H1 (cell line): ENCODE measurements around the gene AMN. TPM values are rescaled to one million over a fixed set of nuclear protein-coding genes. Genes with fewer than 3 reads are reported as not detected.

Experiments used
- CTCF ChIA-PET: fragments of 300-600 bp; sonication (Branson Sonifier 250); formaldehyde crosslinking; loops from one replicate; lab custom pipeline; 2021; ENCODE audit not compliant: partially characterized antibody; lab: Charles Lee
- POLR2A ChIA-PET: fragments of 300-600 bp; sonication (Branson Sonifier 250); formaldehyde crosslinking; loops from one replicate; lab custom pipeline; 2021; ENCODE audit warnings: inconsistent platforms; ENCODE audit not compliant: partially characterized antibody; lab: Charles Lee
- DNase-seq, 2 experiments: peaks; one replicate each; pipeline versions ENCODE4 v3.0.0 to v3.0.0-alpha.2; 2010 to 2022; ENCODE audit warnings: low spot score in 2 of 2, low read depth in 1 of 2, mixed read lengths in 1 of 2
- FAIRE-seq: peaks from 2 replicates; lab custom pipeline; 2011; peaks lifted over from hg19 to GRCh38; lab: Jason Lieb, UNC
- H2AFZ ChIP-seq: 2 replicates; pipeline ENCODE4 v1.8.1; 2012; ENCODE audit warnings: low read length, inconsistent platforms
- H2AK5ac ChIP-seq: 2 replicates; pipeline ENCODE4 v1.6.1; 2013; ENCODE audit warnings: low read depth, low read length
- H2BK120ac ChIP-seq: replicated peaks from 2 replicates; pipeline ENCODE3; 2013; ENCODE audit warnings: low read depth, low read length, inconsistent platforms
- H2BK12ac ChIP-seq: 2 replicates; pipeline ENCODE4 v1.6.1; 2013; ENCODE audit warnings: low read depth, low read length
- H2BK15ac ChIP-seq: 2 replicates; pipeline ENCODE4 v1.6.1; 2013; ENCODE audit warnings: low read length
- H2BK20ac ChIP-seq: 2 replicates; pipeline ENCODE4 v1.6.1; 2013; ENCODE audit warnings: low read length
- H2BK5ac ChIP-seq: 2 replicates; pipeline ENCODE4 v1.6.1; 2013; ENCODE audit warnings: low read depth, low read length
- H3K14ac ChIP-seq: 2 replicates; pipeline ENCODE4 v1.6.1; 2013; ENCODE audit warnings: inconsistent platforms; ENCODE audit not compliant: insufficient read length
- H3K18ac ChIP-seq: 2 replicates; pipeline ENCODE4 v1.6.1; 2013; ENCODE audit warnings: low read length; ENCODE audit errors: extremely low read depth
- H3K23ac ChIP-seq: 2 replicates; pipeline ENCODE4 v1.6.1; 2013; ENCODE audit warnings: inconsistent platforms; ENCODE audit not compliant: insufficient read length
- H3K23me2 ChIP-seq: 2 replicates; pipeline ENCODE4 v1.6.1; 2013; ENCODE audit warnings: low read depth, low read length
- H3K27ac ChIP-seq: 2 replicates; pipeline ENCODE4 v1.6.1; 2011; ENCODE audit warnings: low read depth, low read length, inconsistent platforms
- H3K27me3 ChIP-seq, 4 experiments: replicated peaks in 1 of 4; 1 replicate in 1 of 4; 2 replicates in 3 of 4; pipeline versions ENCODE4 v1.6.1 to v1.8.1; 2011 to 2013; ENCODE audit warnings: low read length in 3 of 4, mild to moderate bottlenecking in 3 of 4, inconsistent platforms in 2 of 4, mixed read lengths in 2 of 4, moderate library complexity in 1 of 4; ENCODE audit not compliant: control insufficient read depth in 3 of 4, insufficient read depth in 3 of 4; ENCODE audit errors: extremely low read depth in 1 of 4
- H3K36me3 ChIP-seq, 4 experiments: 2 replicates each; pipeline versions ENCODE4 v1.6.1 to v1.8.1; 2011 to 2013; ENCODE audit warnings: mild to moderate bottlenecking in 4 of 4, low read length in 3 of 4, moderate library complexity in 2 of 4, control low read depth in 1 of 4, inconsistent platforms in 1 of 4; ENCODE audit not compliant: insufficient read depth in 4 of 4, control insufficient read depth in 2 of 4
- H3K4ac ChIP-seq: replicated peaks from 2 replicates; pipeline ENCODE3; 2013; ENCODE audit warnings: low read length, low read depth, mixed read lengths, inconsistent platforms; ENCODE audit not compliant: insufficient read length
- H3K4me1 ChIP-seq, 4 experiments: replicated peaks in 1 of 4; 1 replicate in 1 of 4; 2 replicates in 3 of 4; pipeline versions ENCODE4 v1.6.1 to v1.8.1; 2011 to 2013; ENCODE audit warnings: low read length in 3 of 4, inconsistent platforms in 2 of 4, mixed read lengths in 1 of 4; ENCODE audit not compliant: insufficient read depth in 4 of 4, control insufficient read depth in 3 of 4
- H3K4me2 ChIP-seq, 2 experiments: 2 replicates each; pipeline versions ENCODE4 v1.6.1 to v1.8.1; 2011 to 2013; ENCODE audit warnings: low read depth in 2 of 2, low read length in 2 of 2, control low read depth in 1 of 2, inconsistent platforms in 1 of 2, mild to moderate bottlenecking in 1 of 2; ENCODE audit not compliant: insufficient read depth in 1 of 2
- H3K4me3 ChIP-seq, 4 experiments: fragments of 200-600, 300-600 bp in 1 of 4; sonication (generic), shearing (Covaris generic), sonication (Bioruptor Twin) in 1 of 4; 2 replicates each; pipeline versions ENCODE4 v1.5.1 to v1.8.1; 2011 to 2016; ENCODE audit warnings: low read length in 4 of 4, low read depth in 3 of 4, control low read depth in 2 of 4, inconsistent platforms in 2 of 4, mild to moderate bottlenecking in 2 of 4, mixed read lengths in 1 of 4, moderate library complexity in 1 of 4; ENCODE audit not compliant: insufficient read depth in 2 of 4; ENCODE audit errors: extremely low read depth in 1 of 4
- H3K56ac ChIP-seq: replicated peaks from 2 replicates; pipeline ENCODE3; 2013; ENCODE audit warnings: low read depth, mild to moderate bottlenecking, mixed read lengths, low read length, inconsistent platforms; ENCODE audit not compliant: insufficient read length
- H3K79me1 ChIP-seq: 2 replicates; pipeline ENCODE4 v1.6.1; 2013; ENCODE audit warnings: low read depth, low read length, control low read depth
- H3K79me2 ChIP-seq, 2 experiments: 2 replicates each; pipeline versions ENCODE4 v1.6.1 to v1.8.1; 2012 to 2013; ENCODE audit warnings: low read length in 2 of 2, mild to moderate bottlenecking in 2 of 2, inconsistent platforms in 1 of 2; ENCODE audit not compliant: insufficient read depth in 2 of 2, control insufficient read depth in 1 of 2
- H3K9ac ChIP-seq, 4 experiments: replicated peaks in 1 of 4; 1 replicate in 1 of 4; 2 replicates in 3 of 4; pipeline versions ENCODE4 v1.6.1 to v1.8.1; 2011 to 2013; ENCODE audit warnings: low read depth in 3 of 4, low read length in 3 of 4, control low read depth in 2 of 4, mild to moderate bottlenecking in 2 of 4, moderate library complexity in 2 of 4, inconsistent platforms in 1 of 4; ENCODE audit errors: extremely low read depth in 1 of 4
- H3K9me3 ChIP-seq, 2 experiments: 2 replicates each; pipeline versions ENCODE4 v1.6.1 to v1.8.1; 2012 to 2013; ENCODE audit warnings: mild to moderate bottlenecking in 2 of 2, moderate library complexity in 2 of 2, control low read depth in 1 of 2, inconsistent platforms in 1 of 2, low read depth in 1 of 2, low read length in 1 of 2, mixed read lengths in 1 of 2; ENCODE audit not compliant: insufficient read depth in 2 of 2
- H4K20me1 ChIP-seq, 2 experiments: replicated peaks in 1 of 2; 2 replicates each; pipeline versions ENCODE3 to v1.8.1; 2011 to 2013; ENCODE audit warnings: inconsistent platforms in 2 of 2, low read length in 2 of 2, mild to moderate bottlenecking in 1 of 2; ENCODE audit not compliant: insufficient read depth in 2 of 2, control insufficient read depth in 1 of 2
- H4K5ac ChIP-seq: 2 replicates; pipeline ENCODE4 v1.6.1; 2013; ENCODE audit warnings: low read length, low read depth, mixed read lengths, inconsistent platforms; ENCODE audit not compliant: insufficient read length
- H4K8ac ChIP-seq: 2 replicates; pipeline ENCODE4 v1.8.0; 2013; ENCODE audit warnings: mild to moderate bottlenecking, moderate library complexity, low read length, inconsistent platforms; ENCODE audit not compliant: insufficient read depth; ENCODE audit errors: extremely low read depth
- H4K91ac ChIP-seq: replicated peaks from 2 replicates; pipeline ENCODE3; 2013; ENCODE audit warnings: low read length, mixed read lengths, inconsistent platforms; ENCODE audit not compliant: insufficient read length
- E2F6 ChIP-seq: IDR thresholded peaks from 2 replicates; pipeline ENCODE4 v1.6.1; 2012; ENCODE audit warnings: inconsistent platforms
- KDM5A ChIP-seq: fragments of 200-600 bp; IDR thresholded peaks from 2 replicates; pipeline ENCODE4 v1.7.1; 2012; ENCODE audit warnings: mild to moderate bottlenecking, low read length, inconsistent platforms, mixed read lengths
- PHF8 ChIP-seq: fragments of 200-600 bp; sonication (generic); conservative IDR thresholded peaks from 2 replicates; pipeline ENCODE4 v1.7.1; 2012; ENCODE audit warnings: low read depth, mild to moderate bottlenecking, inconsistent platforms, low read length, moderate library complexity
- RBBP5 ChIP-seq: IDR thresholded peaks from 2 replicates; pipeline ENCODE4 v1.7.1; 2012; ENCODE audit warnings: low read depth, mild to moderate bottlenecking, inconsistent platforms, low read length, moderate library complexity, borderline replicate concordance
- RFX5 ChIP-seq: IDR thresholded peaks from 2 replicates; pipeline ENCODE4 v1.6.1; 2011; ENCODE audit warnings: low read depth, low read length, improper control_type of control experiment, borderline replicate concordance
- SP1 ChIP-seq: IDR thresholded peaks from 2 replicates; pipeline ENCODE4 v1.6.1; 2011; ENCODE audit warnings: low read depth, low read length
- TCF12 ChIP-seq: IDR thresholded peaks from 2 replicates; pipeline ENCODE4 v1.6.1; 2011; ENCODE audit warnings: low read depth, mild to moderate bottlenecking, low read length
- WGBS, 2 experiments: shearing (Covaris generic) in 1 of 2; methylation state at CpG; one replicate each; pipeline versions ENCODE4 v1.1.6 to v1.1.7; 2013 to 2015; ENCODE audit warnings: low lambda C conversion rate in 2 of 2, mixed read lengths in 2 of 2, inconsistent platforms in 1 of 2, low coverage in 1 of 2, missing lambda C conversion rate in 1 of 2; ENCODE audit not compliant: insufficient replicate concordance in 2 of 2, insufficient coverage in 1 of 2, insufficient read length in 1 of 2; ENCODE audit errors: extremely low coverage in 1 of 2, missing lambda C conversion rate in 1 of 2; 5-methylcytosine and 5-hydroxymethylcytosine counted together
- polyA plus RNA-seq, 7 experiments: library from polyadenylated mRNA; depleted of rRNA in 3 of 7; stranded (reverse) in 5 of 7; unstranded in 2 of 7; fragments of >200 nt in 5 of 7; fragments of 200-250 nt in 2 of 7; gene quantifications; 1 replicate in 5 of 7; 2 replicates in 1 of 7; 4 replicates in 1 of 7; pipeline versions ENCODE4 v1.2.1 to v1.2.3, GENCODE V29; 2011 to 2013; ENCODE audit warnings: missing spikeins in 2 of 7, mixed read lengths in 2 of 7
- total RNA-seq: library from RNA; stranded (reverse); fragmentation: NEBNext Ultra II Directional; extraction: Animal tissue kit (Norgen Biotek cat#: 25700); gene quantifications from 2 replicates; pipeline ENCODE4 v1.2.1, GENCODE V29; 2021
- TF ChIP-seq, protein P1 (sequence below): IDR thresholded peaks from 2 replicates; pipeline ENCODE4 v1.6.1; 2012; ENCODE audit warnings: low read length, inconsistent platforms

Gene AMN
- total and polyA plus RNA-seq, 2 of the 8 experiments (the other 6 are each of a cell fraction or from before 2014, with no cell fraction given) = 0.77 to 1.5 TPM

GRCh38 chr14:102911541-102911951 is 10.9 kb upstream of the AMN start:
- Histone ChIP-seq H3K4ac (no peak overlapping the region), H3K56ac (no peak overlapping the region), H2BK12ac (no peak overlapping the region), H3K4me2 (no peak overlapping the region), H3K4me3 (no peak overlapping the region), H3K9me3 (peaks cover 3 to 11% of the 10 kb centered on the region in 2 experiments; a peak in 2 of 4 replicates), H3K27ac (no peak overlapping the region), H4K91ac (no peak overlapping the region), H2BK20ac (no peak overlapping the region), H4K20me1 (no peaks in the 10 kb centered on the region), H3K79me2 (no peaks in the 10 kb centered on the region), H3K23me2 (no peaks in the 10 kb centered on the region), H3K4me1 (no peaks in the 10 kb centered on the region; a peak in 1 of 7 replicates), H4K5ac (no peak overlapping the region), H2BK5ac (no peak overlapping the region), H3K14ac (no peak overlapping the region), H2BK15ac (no peak overlapping the region), H2AK5ac (no peak overlapping the region), H2AFZ (no peak overlapping the region), H3K27me3 (no peaks in the 10 kb centered on the region), H3K79me1 (no peaks in the 10 kb centered on the region), H3K23ac (no peak overlapping the region), H3K9ac (no peak overlapping the region), H2BK120ac (no peak overlapping the region), H3K36me3 (peaks cover 0 to 11% (median 2%) of the 10 kb centered on the region in 4 experiments; a peak in 2 of 8 replicates), H3K18ac (peak overlapping the region; percentile 19; the same call in 1 of the 2 replicates), H4K8ac (no peak overlapping the region)
- TF ChIP-seq TCF12 (no peak), RBBP5 (no peak), KDM5A (no peak), RFX5 (no peak), PHF8 (no peak), SP1 (no peak), E2F6 (no peak)
- TF ChIP-seq, protein P1, sequence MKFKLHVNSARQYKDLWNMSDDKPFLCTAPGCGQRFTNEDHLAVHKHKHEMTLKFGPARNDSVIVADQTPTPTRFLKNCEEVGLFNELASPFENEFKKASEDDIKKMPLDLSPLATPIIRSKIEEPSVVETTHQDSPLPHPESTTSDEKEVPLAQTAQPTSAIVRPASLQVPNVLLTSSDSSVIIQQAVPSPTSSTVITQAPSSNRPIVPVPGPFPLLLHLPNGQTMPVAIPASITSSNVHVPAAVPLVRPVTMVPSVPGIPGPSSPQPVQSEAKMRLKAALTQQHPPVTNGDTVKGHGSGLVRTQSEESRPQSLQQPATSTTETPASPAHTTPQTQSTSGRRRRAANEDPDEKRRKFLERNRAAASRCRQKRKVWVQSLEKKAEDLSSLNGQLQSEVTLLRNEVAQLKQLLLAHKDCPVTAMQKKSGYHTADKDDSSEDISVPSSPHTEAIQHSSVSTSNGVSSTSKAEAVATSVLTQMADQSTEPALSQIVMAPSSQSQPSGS = no peak
- ChIA-PET POLR2A (interaction anchor here (1.4 kb wide), 1 partner anchor 13 kb away, joined by 3 read pairs; no protein-coding TSS in a partner anchor), CTCF (interaction anchor here (1.1 to 2.3 kb wide), 2 partner anchors 13 to 217 kb away, joined by 3 to 6 read pairs; no protein-coding TSS in a partner anchor)
- FAIRE-seq (no peak), DNase-seq (no peak)
- WGBS, 2 experiments = 87% methylated on average over 19 of the region's 19 CpGs; no CpG with 5 or more reads in 1 of the 2 experiments
